GM13976 (cell line): Measurements from ENCODE around the gene TEX55.
"Not testable (repeated sequence)": the region's sequence is repeated elsewhere in the genome, so short reads cannot be mapped to it uniquely, and the experiment has no call there.

ENCODE experiments used
- DNase-seq: peaks from one replicate; pipeline ENCODE4 v3.0.0; 2012; ENCODE audit warnings: low spot score
- CTCF ChIP-seq: IDR thresholded peaks from 2 replicates; pipeline ENCODE4 v1.5.1; 2012; ENCODE audit warnings: borderline replicate concordance, mild to moderate bottlenecking; ENCODE audit not compliant: insufficient read depth; ENCODE audit errors: extremely low read depth, missing control alignments, control extremely low read depth
- in situ Hi-C: fragments of 300-500 bp; cut with MboI; formaldehyde crosslinking; loops from one replicate; pipeline ENCODE4 v1.12.0; 2022; ENCODE audit warnings: low sequenced_read_pairs, mixed read lengths, inconsistent platforms; ENCODE audit not compliant: unreplicated experiment

TEX55 gene

DNA sequence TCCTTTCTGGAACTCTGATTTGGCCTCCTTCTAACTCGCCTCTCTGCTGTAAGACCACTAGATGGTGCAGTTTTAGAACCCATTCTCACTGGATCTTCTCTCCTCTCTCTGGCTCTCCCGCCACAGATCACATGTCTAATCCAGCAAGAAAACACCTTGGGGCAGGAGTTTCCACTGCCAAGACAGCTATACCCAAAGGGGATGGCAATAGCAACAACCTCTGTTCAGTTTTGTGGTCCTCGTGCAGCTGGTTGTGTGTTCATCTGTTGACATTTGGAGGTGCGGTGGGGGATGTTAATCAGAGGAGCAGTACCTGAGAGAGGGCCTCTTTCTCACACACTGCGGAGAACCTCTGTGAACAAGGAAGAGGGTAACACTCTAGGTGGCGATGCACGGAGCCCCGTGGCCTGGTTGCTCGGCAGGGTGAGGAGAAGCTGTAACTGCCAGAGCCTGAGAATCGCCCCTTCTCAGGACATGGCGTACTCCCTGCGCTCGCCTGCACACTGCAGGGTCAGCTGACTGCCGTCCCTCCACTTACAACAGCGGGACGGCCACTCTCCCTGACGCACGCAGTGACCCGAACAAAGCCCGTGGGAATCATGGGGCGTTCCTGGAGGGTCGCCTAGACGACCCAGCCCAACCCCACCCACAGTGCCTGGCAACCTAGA is at the start of gene TEX55:
Gene TEX55 (plus strand): TSS at position 666 of the 668 bp plus-strand sequence. CDS start 25 bp downstream, outside the sequence.
- DNase-seq = peak; percentile 76
- in situ Hi-C loops = no loop called here
- peak; percentile 28 for TF ChIP-seq CTCF

DNA sequence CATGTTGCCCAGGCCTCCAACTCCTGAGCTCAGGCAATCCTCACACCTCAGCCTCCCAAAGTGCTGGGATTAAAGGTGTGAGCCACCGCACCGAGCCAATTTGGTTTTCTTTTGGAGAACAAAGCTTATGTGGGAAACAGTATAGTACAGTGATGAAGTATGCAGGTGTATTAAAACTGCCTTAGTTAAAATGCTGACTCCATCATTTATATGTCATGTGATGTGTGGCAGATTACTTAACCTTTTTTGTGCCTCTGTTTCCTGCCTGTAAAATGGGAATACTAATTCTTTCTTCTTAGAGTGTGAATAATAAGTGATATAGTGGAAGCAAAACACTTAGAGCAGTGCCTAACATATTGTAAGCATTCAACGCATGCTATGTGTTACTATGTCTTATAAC is 48.0 kb upstream of the TEX55 start:
- no peak for DNase-seq
- TF ChIP-seq CTCF = no peak
- in situ Hi-C loops = loop anchor here (5.0 kb wide), 1 partner anchor 216 kb away; no protein-coding TSS in a partner anchor

- peak; percentile 36 for TF ChIP-seq CTCF
- DNase-seq = peak; percentile 47
- in situ Hi-C loops = loop anchor here (5.0 kb wide), 1 partner anchor 216 kb away; no protein-coding TSS in a partner anchor
These were observed 47.2 kb upstream of the TEX55 start for GRCh38 chr3:119098619-119099222.

DNA sequence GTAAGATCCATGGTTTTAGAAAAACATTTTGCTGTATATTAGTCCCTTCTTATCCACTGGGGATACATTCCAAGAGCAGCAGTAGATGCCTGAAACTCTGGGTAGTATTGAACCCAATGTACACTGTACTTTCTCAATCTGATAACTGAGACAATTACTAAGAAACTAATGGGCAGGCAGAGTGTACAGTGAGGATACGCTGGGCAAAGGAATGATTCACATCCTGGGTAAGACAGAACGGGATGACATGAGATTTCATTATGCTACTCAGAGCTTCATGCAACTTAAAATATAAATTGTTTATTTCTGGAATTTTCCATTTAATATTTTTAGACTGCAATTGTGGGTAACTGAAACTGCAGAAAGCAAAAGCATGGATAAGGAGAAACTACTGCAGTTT is 46.2 kb upstream of the TEX55 start:
- TF ChIP-seq CTCF = no peak
- in situ Hi-C loops = loop anchor here (5.0 kb wide), 1 partner anchor 217 kb away; no protein-coding TSS in a partner anchor
- no peak for DNase-seq

DNA sequence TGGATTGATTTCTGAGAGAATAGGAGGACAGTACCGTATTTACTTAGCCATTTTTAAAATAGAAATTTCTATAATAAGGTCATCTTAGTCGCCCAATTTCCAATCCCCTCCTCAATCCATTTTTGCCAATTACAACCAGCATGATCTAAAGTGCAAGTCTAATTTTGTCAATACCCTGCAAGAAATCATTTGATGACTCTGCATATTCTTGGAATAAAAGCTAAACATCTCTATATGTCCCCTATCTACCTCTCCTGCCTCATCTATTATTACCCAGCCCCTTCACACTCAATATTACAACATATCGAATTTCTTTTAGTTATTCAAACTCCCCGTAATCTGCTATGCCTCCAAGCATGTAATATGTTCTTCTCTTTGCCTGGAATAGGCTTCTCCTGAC is 41.9 kb upstream of the TEX55 start:
- TF ChIP-seq CTCF = no peak
- in situ Hi-C loops = no loop called here
- no peak for DNase-seq

- in situ Hi-C loops, DNase-seq: not testable (repeated sequence)
These were observed 27.6 kb upstream of the TEX55 start for GRCh38 chr3:119118330-119118729.

DNA sequence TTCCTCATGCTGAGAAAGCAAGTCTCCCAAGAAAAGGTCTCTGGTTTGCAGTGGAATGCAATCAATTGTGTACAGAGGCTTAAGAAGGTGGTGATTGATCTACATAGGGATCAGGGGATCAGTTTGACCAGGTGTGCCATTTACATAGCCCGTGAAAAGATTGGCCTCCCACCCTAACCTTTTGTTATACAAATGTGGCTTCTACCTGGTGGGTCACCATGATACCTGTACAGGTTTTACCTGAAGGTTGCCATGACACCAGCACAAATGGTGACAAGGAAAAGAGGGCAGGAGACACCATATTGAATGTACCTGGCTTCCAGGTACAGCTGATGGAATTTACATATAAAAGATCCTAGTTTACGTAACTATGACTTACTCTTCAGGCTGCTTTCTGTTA is 25.5 kb upstream of the TEX55 start:
- no peak for DNase-seq
- no peak for TF ChIP-seq CTCF
- in situ Hi-C loops = no loop called here
